Activated T-cell treated with anti-CD3 and anti-CD28 coated beads for 1 hour (primary cell): ENCODE data around the gene RGR.

Source experiments
- DNase-seq: peaks from one replicate; pipeline ENCODE4 v3.0.0-alpha.2; 2020; ENCODE audit warnings: low read depth

Gene RGR

GRCh38 chr10:84296091-84296981 lies 51.5 kb downstream of the RGR start:
- DNase-seq = no peak

- no peak for DNase-seq
Measured at GRCh38 chr10:84298057-84298456, 53.2 kb downstream of the RGR start.

- DNase-seq = no peak
Measured at GRCh38 chr10:84302223-84302622, 57.4 kb downstream of the RGR start.

GRCh38 chr10:84306751-84307384 lies 62.0 kb downstream of the RGR start:
- no peak for DNase-seq

GRCh38 chr10:84308021-84308420 lies 63.2 kb downstream of the RGR start:
- no peak for DNase-seq

- DNase-seq = no peak
Measured at GRCh38 chr10:84308481-84309304, 63.8 kb downstream of the RGR start.
